Vagina (tissue), 2 donors: ENCODE measurements around the gene ITPK1. TPM values are rescaled to one million over a fixed set of nuclear protein-coding genes. Genes with fewer than 3 reads are reported as not detected.
A peak's percentile ranks its signal among the peaks of the same experiment; 100 is the strongest.

Source experiments
- DNase-seq, 2 donors: peaks; one replicate each; pipeline ENCODE4 v3.0.0-alpha.2; 2017; ENCODE audit errors: extremely low spot score in 2 of 2
- H3K27ac ChIP-seq: fragments of 200-600 bp; sonication (generic); one replicate; pipeline ENCODE4 v1.5.1; 2019
- H3K27me3 ChIP-seq: fragments of 200-600 bp; sonication (generic); one replicate; pipeline ENCODE4 v1.5.1; 2019
- H3K36me3 ChIP-seq, 2 donors: fragments of 200-600 bp; sonication (generic); one replicate each; pipeline ENCODE4 v1.5.1; 2017 to 2019
- H3K4me1 ChIP-seq: fragments of 200-600 bp; sonication (generic); one replicate; pipeline ENCODE4 v1.5.1; 2019
- H3K4me3 ChIP-seq, 2 donors: fragments of 200-600 bp; sonication (generic); 1 replicate in 1 of 2; 2 replicates in 1 of 2; pipeline ENCODE4 v1.5.1; 2016 to 2019
- H3K9me3 ChIP-seq: fragments of 200-600 bp; sonication (generic); one replicate; pipeline ENCODE4 v1.5.1; 2019
- CTCF ChIP-seq, 3 experiments: fragments of 450-650 bp in 2 of 3; fragments of 200-600 bp in 1 of 3; sonication (generic) in 1 of 3; IDR thresholded peaks; one replicate each; pipeline ENCODE4 v1.5.1; 2017 to 2019; ENCODE audit warnings: antibody characterized with exemption in 3 of 3, mild to moderate bottlenecking in 2 of 3, moderate library complexity in 2 of 3
- POLR2A ChIP-seq, 2 donors: fragments of 450-650 bp; IDR thresholded peaks; one replicate each; pipeline ENCODE4 v1.6.1; 2017; ENCODE audit warnings: antibody characterized with exemption in 2 of 2, mild to moderate bottlenecking in 2 of 2, moderate library complexity in 2 of 2
- POLR2AphosphoS5 ChIP-seq, 2 donors: sonication (generic); formaldehyde crosslinking; IDR thresholded peaks; one replicate each; pipeline ENCODE4 v1.9.0; 2017; ENCODE audit warnings: antibody characterized with exemption in 2 of 2, mild to moderate bottlenecking in 2 of 2, low read depth in 1 of 2; ENCODE audit not compliant: insufficient read depth in 1 of 2
- intact Hi-C: fragments of 100-400 bp; cut with DNase I; formaldehyde crosslinking; loops from one replicate; pipeline ENCODE4 v1.15.1; 2023
- total RNA-seq: library from RNA; depleted of rRNA; stranded (reverse); fragments of >200 nt; gene quantifications from one replicate; pipeline ENCODE4 v1.2.3, GENCODE V29; 2016

Gene ITPK1
- total RNA-seq, 1 donor from 2014 or later: 49.6 TPM

DNA sequence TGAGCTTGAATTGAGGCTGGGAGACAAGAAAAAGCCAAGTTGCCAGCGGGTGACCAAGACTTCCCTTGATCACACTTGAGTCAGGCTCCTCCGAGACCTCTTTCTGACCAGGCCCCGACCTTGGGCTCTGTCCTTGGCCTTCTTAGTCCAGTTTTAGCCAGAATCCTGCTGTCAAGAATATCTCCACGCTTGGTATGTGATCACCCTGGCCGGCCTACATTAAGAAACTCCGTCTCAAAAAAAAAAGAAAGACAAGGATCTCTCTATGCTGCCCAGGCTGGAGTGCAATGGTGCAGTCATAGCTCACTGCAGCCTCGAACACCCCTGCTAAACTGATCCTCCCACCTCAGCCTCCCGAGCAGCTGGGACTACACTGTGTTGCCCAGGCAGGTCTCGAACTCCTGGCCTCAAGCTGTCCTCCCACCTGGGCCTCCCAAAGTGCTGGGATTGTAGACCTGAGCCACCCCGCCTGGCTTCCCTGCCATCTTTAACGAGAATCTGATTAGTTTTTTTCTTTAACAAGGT is 1.0 kb upstream of the ITPK1 start:
- intact Hi-C loops: loop anchor here (10.0 kb wide), 1 partner anchor 72 kb away; no protein-coding TSS in a partner anchor
- no peaks in the 10 kb centered on the region for H3K36me3 ChIP-seq
- peak overlapping the region; percentile 98 for H3K27ac ChIP-seq
- H3K4me1 ChIP-seq: peaks cover 42% of the 10 kb centered on the region
- TF ChIP-seq CTCF (IDR thresholded peaks at IDR 0.05): no peak
- H3K9me3 ChIP-seq: no peaks in the 10 kb centered on the region
- peak overlapping the region; percentile 88 to 92 for H3K4me3 ChIP-seq
- DNase-seq: no peak
- no peaks in the 10 kb centered on the region for H3K27me3 ChIP-seq

- H3K9me3 ChIP-seq: no peaks in the 10 kb centered on the region
- intact Hi-C loops: loop anchor here (10.0 kb wide), 1 partner anchor 70 kb away; no protein-coding TSS in a partner anchor
- H3K4me1 ChIP-seq: peaks cover 56% of the 10 kb centered on the region
- no peaks in the 10 kb centered on the region for H3K36me3 ChIP-seq
- peak overlapping the region; percentile 98 for H3K27ac ChIP-seq
- H3K4me3 ChIP-seq: peak overlapping the region; percentile 88 to 92
- no peak for DNase-seq
- H3K27me3 ChIP-seq: no peaks in the 10 kb centered on the region
- TF ChIP-seq POLR2AphosphoS5 (IDR thresholded peaks at IDR 0.05; ENCODE audit: insufficient read depth in 1 of 2, low read depth in 1 of 2): peak in 1 of 2 donors; percentile 74
- TF ChIP-seq CTCF (IDR thresholded peaks at IDR 0.05): no peak
- TF ChIP-seq POLR2A (IDR thresholded peaks at IDR 0.05): peak in 1 of 2 donors; percentile 72
Measured at GRCh38 chr14:93115069-93115820, 480 bp downstream of the ITPK1 start.

- DNase-seq: no peak
- H3K4me3 ChIP-seq: peak overlapping the region; percentile 88 to 92
- peak overlapping the region; percentile 93 for H3K27ac ChIP-seq
- H3K9me3 ChIP-seq: no peaks in the 10 kb centered on the region
- H3K36me3 ChIP-seq: no peaks in the 10 kb centered on the region
- intact Hi-C loops: loop anchor here (10.0 kb wide), 1 partner anchor 70 kb away; no protein-coding TSS in a partner anchor
- H3K27me3 ChIP-seq: no peaks in the 10 kb centered on the region
- TF ChIP-seq POLR2A (IDR thresholded peaks at IDR 0.05) (no peak), CTCF (IDR thresholded peaks at IDR 0.05) (no peak), POLR2AphosphoS5 (IDR thresholded peaks at IDR 0.05; ENCODE audit: insufficient read depth in 1 of 2, low read depth in 1 of 2) (no peak)
- H3K4me1 ChIP-seq: peaks cover 61% of the 10 kb centered on the region
Measured at GRCh38 chr14:93114713-93115068, 1.0 kb downstream of the ITPK1 start.

DNA sequence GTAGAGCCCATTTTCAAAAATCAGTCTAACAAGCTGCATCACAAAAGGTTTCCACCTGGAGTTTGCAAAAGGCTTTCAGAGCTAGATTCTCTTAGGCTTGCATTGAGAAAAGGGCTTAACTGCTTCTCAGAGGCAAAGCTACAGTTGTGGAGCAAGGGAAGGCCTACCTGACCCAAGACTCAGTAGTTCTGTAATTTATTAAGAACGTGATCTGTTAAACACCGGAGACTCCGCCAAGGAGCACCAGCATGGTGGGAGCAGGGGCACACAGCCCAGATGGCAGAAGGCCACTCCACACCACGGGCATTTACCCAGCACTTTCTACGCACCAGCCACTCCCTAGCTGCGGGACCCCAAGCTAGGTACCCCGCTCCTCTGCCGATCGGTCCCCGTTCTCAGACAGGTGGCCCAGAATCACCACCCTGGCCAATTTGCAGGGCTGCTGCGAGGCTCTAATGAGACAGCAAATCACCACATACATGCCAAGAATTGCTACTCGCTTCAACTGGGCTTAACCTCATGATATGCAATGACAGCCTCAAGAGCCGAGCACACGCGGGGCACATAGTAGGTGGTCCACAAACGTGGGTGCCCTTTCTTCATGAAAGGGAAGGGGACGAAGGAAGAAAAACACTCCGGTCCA is 1.5 kb downstream of the ITPK1 start:
- TF ChIP-seq POLR2A (IDR thresholded peaks at IDR 0.05): no peak
- no peak for TF ChIP-seq POLR2AphosphoS5 (IDR thresholded peaks at IDR 0.05; ENCODE audit: insufficient read depth in 1 of 2, low read depth in 1 of 2)
- no peak for TF ChIP-seq CTCF (IDR thresholded peaks at IDR 0.05)
- H3K27ac ChIP-seq: peak overlapping the region; percentile 93
- H3K36me3 ChIP-seq: no peaks in the 10 kb centered on the region
- peak overlapping the region; percentile 88 to 92 for H3K4me3 ChIP-seq
- DNase-seq: no peak
- H3K9me3 ChIP-seq: no peaks in the 10 kb centered on the region
- H3K4me1 ChIP-seq: peaks cover 63% of the 10 kb centered on the region
- intact Hi-C loops: loop anchor here (10.0 kb wide), 1 partner anchor 69 kb away; no protein-coding TSS in a partner anchor
- H3K27me3 ChIP-seq: no peaks in the 10 kb centered on the region
